SIG-M5 treated with dmso at 0.1 percent for 504 hours (cell line): ENCODE measurements around the gene EPN3.

Experiments used
- DNase-seq: peaks from one replicate; lab custom pipeline; 2025; ENCODE audit not compliant: unreplicated experiment; lab: John Stamatoyannopoulos, UW

Gene EPN3

GRCh38 chr17:50565402-50566350 lies 33.1 kb downstream of the EPN3 start:
- no peak for DNase-seq

GRCh38 chr17:50566886-50567285 lies 34.4 kb downstream of the EPN3 start:
- DNase-seq = no peak

- no peak for DNase-seq
Observed at GRCh38 chr17:50568659-50569058, 36.1 kb downstream of the EPN3 start.

GRCh38 chr17:50569592-50569991 lies 37.1 kb downstream of the EPN3 start:
- no peak for DNase-seq

GRCh38 chr17:50570032-50570431 lies 37.5 kb downstream of the EPN3 start:
- no peak for DNase-seq

- DNase-seq = no peak
Observed at GRCh38 chr17:50570528-50570927, 38.0 kb downstream of the EPN3 start.

GRCh38 chr17:50571681-50572080 lies 39.1 kb downstream of the EPN3 start:
- DNase-seq = no peak

- DNase-seq = no peak
Observed at GRCh38 chr17:50572541-50572940, 40.0 kb downstream of the EPN3 start.

GRCh38 chr17:50573866-50574611 lies 41.5 kb downstream of the EPN3 start:
- DNase-seq = no peak

- no peak for DNase-seq
Observed at GRCh38 chr17:50575581-50576210, 43.2 kb downstream of the EPN3 start.

GRCh38 chr17:50576864-50577263 lies 44.3 kb downstream of the EPN3 start:
- DNase-seq = no peak

GRCh38 chr17:50577451-50577954 lies 45.0 kb downstream of the EPN3 start:
- DNase-seq = no peak

- no peak for DNase-seq
Observed at GRCh38 chr17:50578173-50578572, 45.6 kb downstream of the EPN3 start.

- DNase-seq = no peak
Observed at GRCh38 chr17:50579399-50579798, 46.9 kb downstream of the EPN3 start.

GRCh38 chr17:50580646-50581045 lies 48.1 kb downstream of the EPN3 start:
- DNase-seq = no peak

GRCh38 chr17:50581316-50581715 lies 48.8 kb downstream of the EPN3 start:
- DNase-seq = no peak

GRCh38 chr17:50582741-50583140 lies 50.2 kb downstream of the EPN3 start:
- DNase-seq = no peak

- no peak for DNase-seq
Observed at GRCh38 chr17:50583641-50584040, 51.1 kb downstream of the EPN3 start.

GRCh38 chr17:50584116-50584515 lies 51.6 kb downstream of the EPN3 start:
- no peak for DNase-seq

GRCh38 chr17:50584749-50585148 lies 52.2 kb downstream of the EPN3 start:
- DNase-seq = no peak

GRCh38 chr17:50585346-50585745 lies 52.8 kb downstream of the EPN3 start:
- no peak for DNase-seq
